Nucleus accumbens (tissue), 56 donors: ENCODE measurements around the gene MZB1.

ENCODE experiments used
- DNase-seq, 56 donors: peaks; one replicate each; lab custom pipeline; 2025; lab: John Stamatoyannopoulos, UW

MZB1 gene

GRCh38 chr5:139341689-139342422 is 47.9 kb downstream of the MZB1 start, which contains the start of gene PAIP2:
Gene PAIP2, plus strand, starts transcription at chr5:139341854. Its CDS starts 21,931 bp downstream, at chr5:139363785.
- DNase-seq = peak; percentile 60 to 99 (median 94)

- peak in 1 of 56 donors; percentile 34 for DNase-seq
These were observed 48.5 kb downstream of the MZB1 start for GRCh38 chr5:139341187-139341688.

- no peak for DNase-seq
These were observed 49.7 kb downstream of the MZB1 start for GRCh38 chr5:139340051-139340450.
